CD8-positive, alpha-beta memory T cell (primary cell): ENCODE results near the gene SYNPR. TPM values are rescaled to one million over a fixed set of nuclear protein-coding genes. Genes with fewer than 3 reads are reported as not detected.

Experiments used
- CTCF ChIA-PET: fragments of 350-600 bp; sonication (Branson Sonifier 250); formaldehyde crosslinking; loops from one replicate; lab custom pipeline; 2021; ENCODE audit warnings: antibody characterized with exemption; lab: Charles Lee
- POLR2A ChIA-PET: fragments of 350-600 bp; sonication (Branson Sonifier 250); formaldehyde crosslinking; loops from one replicate; lab custom pipeline; 2021; ENCODE audit warnings: antibody characterized with exemption; lab: Charles Lee
- DNase-seq, 5 donors: peaks; one replicate each; pipeline versions ENCODE4 v3.0.0 to v3.0.0-alpha.2; 2020 to 2022; ENCODE audit warnings: mixed read lengths in 1 of 5
- H3K27ac ChIP-seq: one replicate; pipeline ENCODE4 v1.7.0; 2013; ENCODE audit warnings: low read depth, mild to moderate bottlenecking, low read length, moderate library complexity
- H3K27me3 ChIP-seq: 2 replicates; pipeline ENCODE4 v1.7.0; 2013; ENCODE audit warnings: low read length, mild to moderate bottlenecking; ENCODE audit not compliant: insufficient read depth, poor library complexity, severe bottlenecking
- H3K36me3 ChIP-seq: 2 replicates; pipeline ENCODE4 v1.7.0; 2013; ENCODE audit warnings: mild to moderate bottlenecking, low read length, moderate library complexity; ENCODE audit not compliant: insufficient read depth
- H3K4me1 ChIP-seq: 2 replicates; pipeline ENCODE4 v1.7.0; 2013; ENCODE audit warnings: mild to moderate bottlenecking, low read length, moderate library complexity; ENCODE audit not compliant: insufficient read depth
- H3K4me3 ChIP-seq: 2 replicates; pipeline ENCODE4 v1.7.0; 2013; ENCODE audit warnings: mild to moderate bottlenecking, low read length
- H3K9me3 ChIP-seq: 2 replicates; pipeline ENCODE4 v1.7.0; 2013; ENCODE audit warnings: mild to moderate bottlenecking, low read length
- H3K27ac Mint-ChIP-seq, 8 donors: one replicate each; pipeline ENCODE4 v1.8.0; 2020 to 2021; ENCODE audit warnings: mixed read lengths in 8 of 8, mild to moderate bottlenecking in 6 of 8, inconsistent platforms in 3 of 8, moderate library complexity in 3 of 8
- H3K27me3 Mint-ChIP-seq, 2 donors: one replicate each; pipeline ENCODE4 v1.8.0; 2020 to 2021; ENCODE audit warnings: mixed read lengths in 2 of 2, mild to moderate bottlenecking in 1 of 2, moderate library complexity in 1 of 2
- H3K36me3 Mint-ChIP-seq, 3 donors: one replicate each; pipeline ENCODE4 v1.8.0; 2020 to 2021; ENCODE audit warnings: mixed read lengths in 3 of 3, inconsistent platforms in 1 of 3, mild to moderate bottlenecking in 1 of 3
- H3K4me1 Mint-ChIP-seq, 3 donors: one replicate each; pipeline ENCODE4 v1.8.0; 2020 to 2021; ENCODE audit warnings: mixed read lengths in 3 of 3, inconsistent platforms in 1 of 3, mild to moderate bottlenecking in 1 of 3
- H3K4me3 Mint-ChIP-seq, 7 donors: one replicate each; pipeline ENCODE4 v1.8.0; 2020 to 2021; ENCODE audit warnings: mixed read lengths in 7 of 7, mild to moderate bottlenecking in 6 of 7, moderate library complexity in 4 of 7, inconsistent platforms in 2 of 7
- H3K9me3 Mint-ChIP-seq, 5 donors: one replicate each; pipeline ENCODE4 v1.8.0; 2020 to 2022; ENCODE audit warnings: mixed read lengths in 5 of 5, mild to moderate bottlenecking in 3 of 5, moderate library complexity in 2 of 5, inconsistent platforms in 1 of 5
- polyA plus RNA-seq: library from polyadenylated mRNA; unstranded; fragments of 300-500 nt; fragmentation: Illumina TruSeq; gene quantifications from one replicate; pipeline ENCODE4 v1.2.3, GENCODE V29; 2021
- total RNA-seq, 2 experiments: library from RNA; stranded (reverse); gene quantifications; one replicate each; pipeline ENCODE4 v1.2.3, GENCODE V29; 2021

Gene SYNPR
- total and polyA plus RNA-seq, 3 experiments from 2014 or later = not detected

GRCh38 chr3:63365671-63366070 is 87.6 kb downstream of the SYNPR start:
- ChIA-PET POLR2A (no interaction called here), CTCF (no interaction called here)
- Mint-ChIP-seq H3K9me3 (peaks cover 0 to 2% (median 0%) of the 10 kb centered on the region in 5 donors), H3K4me1 (no peaks in the 10 kb centered on the region), H3K27me3 (peaks cover 0 to under 1% of the 10 kb centered on the region in 2 donors), H3K4me3 (no peak overlapping the region), H3K36me3 (no peaks in the 10 kb centered on the region), H3K27ac (no peak overlapping the region)
- H3K4me3 ChIP-seq = no peak overlapping the region
- no peaks in the 10 kb centered on the region for H3K9me3 ChIP-seq
- no peaks in the 10 kb centered on the region for H3K27me3 ChIP-seq
- no peaks in the 10 kb centered on the region for H3K4me1 ChIP-seq
- no peaks in the 10 kb centered on the region for H3K36me3 ChIP-seq
- DNase-seq = no peak
- H3K27ac ChIP-seq = no peak overlapping the region

DNA sequence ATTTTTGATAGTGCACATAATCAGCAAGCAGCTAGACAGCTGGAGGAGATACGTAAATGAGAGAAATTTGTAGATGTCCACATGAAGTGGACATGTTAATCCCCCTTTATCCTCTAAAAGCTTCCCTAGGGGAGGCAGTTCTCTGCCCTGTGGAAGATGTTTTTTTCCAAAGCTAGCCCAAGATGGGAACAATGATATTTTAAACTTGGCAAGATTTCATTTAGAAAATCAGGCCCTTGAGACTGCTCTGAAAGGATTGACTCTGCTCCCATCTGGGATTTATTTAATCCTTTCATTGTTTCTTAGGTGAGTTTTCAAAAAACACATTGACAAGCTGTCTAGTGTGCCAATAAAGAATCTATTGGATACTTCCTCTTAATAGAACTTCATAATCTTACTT is 92.0 kb downstream of the SYNPR start:
- POLR2A ChIA-PET = no interaction called here
- CTCF ChIA-PET = no interaction called here
- no peaks in the 10 kb centered on the region for H3K27me3 ChIP-seq
- Mint-ChIP-seq H3K27me3 (peaks cover 0 to 2% of the 10 kb centered on the region in 2 donors), H3K4me1 (no peaks in the 10 kb centered on the region), H3K4me3 (no peak overlapping the region), H3K9me3 (peaks cover 0 to 2% (median 0%) of the 10 kb centered on the region in 5 donors), H3K27ac (no peak overlapping the region), H3K36me3 (no peaks in the 10 kb centered on the region)
- no peak overlapping the region for H3K4me3 ChIP-seq
- no peak for DNase-seq
- no peak overlapping the region for H3K27ac ChIP-seq
- H3K36me3 ChIP-seq = no peaks in the 10 kb centered on the region
- no peaks in the 10 kb centered on the region for H3K9me3 ChIP-seq
- H3K4me1 ChIP-seq = no peaks in the 10 kb centered on the region

DNA sequence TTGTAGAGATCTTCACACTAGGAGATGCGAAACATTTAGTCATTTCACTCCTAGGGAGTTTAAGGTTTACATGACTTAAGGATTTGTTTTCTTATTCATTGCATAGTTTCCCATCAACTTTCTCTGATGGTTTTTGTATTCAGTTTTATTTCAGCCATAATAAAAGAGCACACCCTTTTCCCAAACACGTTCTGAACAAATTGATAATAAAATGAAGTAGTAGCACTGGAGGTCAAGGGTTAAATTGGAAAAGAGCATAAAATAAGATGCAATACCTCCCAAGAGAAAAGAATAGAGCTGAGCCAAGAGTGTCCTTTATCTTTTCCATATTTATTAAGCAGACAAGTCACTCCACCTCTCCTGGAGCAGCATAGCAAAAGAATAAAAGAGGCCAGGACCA is 104.9 kb downstream of the SYNPR start:
- no peaks in the 10 kb centered on the region for H3K27me3 ChIP-seq
- no peak overlapping the region for H3K4me3 Mint-ChIP-seq
- H3K9me3 ChIP-seq = no peaks in the 10 kb centered on the region
- CTCF ChIA-PET = no interaction called here
- no peak overlapping the region for H3K27ac ChIP-seq
- H3K4me1 ChIP-seq = no peaks in the 10 kb centered on the region
- POLR2A ChIA-PET = no interaction called here
- no peak overlapping the region for H3K4me3 ChIP-seq
- H3K36me3 ChIP-seq = no peaks in the 10 kb centered on the region
- no peaks in the 10 kb centered on the region for H3K36me3 Mint-ChIP-seq
- H3K27ac Mint-ChIP-seq = no peak overlapping the region
- peaks cover 0 to 6% (median 4%) of the 10 kb centered on the region in 5 donors for H3K9me3 Mint-ChIP-seq
- H3K4me1 Mint-ChIP-seq = no peaks in the 10 kb centered on the region
- H3K27me3 Mint-ChIP-seq = no peaks in the 10 kb centered on the region
- no peak for DNase-seq

DNA sequence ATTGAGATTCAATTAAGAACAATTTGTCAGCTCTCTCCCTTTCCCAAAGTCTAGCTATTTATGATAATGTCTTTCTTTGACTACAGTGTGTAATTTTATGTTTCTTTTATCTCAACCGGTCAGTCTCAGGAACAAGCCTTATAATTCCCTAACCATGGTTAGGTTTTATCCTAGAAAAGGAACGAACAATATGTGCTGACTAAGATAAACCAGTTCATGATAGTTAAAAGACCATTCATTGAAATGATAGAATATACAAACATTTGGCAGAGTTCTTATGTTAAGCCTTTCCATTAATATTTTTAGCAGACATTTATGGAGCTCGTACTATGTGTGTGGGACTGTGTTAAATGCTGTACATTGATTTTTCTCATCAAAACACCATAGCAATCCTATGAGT is 106.3 kb downstream of the SYNPR start:
- no peaks in the 10 kb centered on the region for H3K4me1 ChIP-seq
- Mint-ChIP-seq H3K27ac (no peak overlapping the region), H3K9me3 (peaks cover 0 to 6% (median 2%) of the 10 kb centered on the region in 5 donors), H3K27me3 (no peaks in the 10 kb centered on the region), H3K4me1 (no peaks in the 10 kb centered on the region), H3K4me3 (no peak overlapping the region), H3K36me3 (no peaks in the 10 kb centered on the region)
- POLR2A ChIA-PET = no interaction called here
- no peak overlapping the region for H3K4me3 ChIP-seq
- H3K27ac ChIP-seq = no peak overlapping the region
- CTCF ChIA-PET = no interaction called here
- H3K27me3 ChIP-seq = no peaks in the 10 kb centered on the region
- no peak for DNase-seq
- H3K36me3 ChIP-seq = no peaks in the 10 kb centered on the region
- no peaks in the 10 kb centered on the region for H3K9me3 ChIP-seq

- Mint-ChIP-seq H3K4me1 (no peaks in the 10 kb centered on the region), H3K36me3 (no peaks in the 10 kb centered on the region), H3K4me3 (no peak overlapping the region), H3K9me3 (peaks cover 0 to 6% (median 0%) of the 10 kb centered on the region in 5 donors), H3K27ac (no peak overlapping the region), H3K27me3 (peaks cover 0 to 2% of the 10 kb centered on the region in 2 donors)
- DNase-seq = no peak
- no peak overlapping the region for H3K4me3 ChIP-seq
- CTCF ChIA-PET = no interaction called here
- H3K27me3 ChIP-seq = no peaks in the 10 kb centered on the region
- POLR2A ChIA-PET = no interaction called here
- no peaks in the 10 kb centered on the region for H3K36me3 ChIP-seq
- H3K4me1 ChIP-seq = no peaks in the 10 kb centered on the region
- no peaks in the 10 kb centered on the region for H3K9me3 ChIP-seq
- no peak overlapping the region for H3K27ac ChIP-seq
Measured at GRCh38 chr3:63385629-63386028, 107.5 kb downstream of the SYNPR start.

DNA sequence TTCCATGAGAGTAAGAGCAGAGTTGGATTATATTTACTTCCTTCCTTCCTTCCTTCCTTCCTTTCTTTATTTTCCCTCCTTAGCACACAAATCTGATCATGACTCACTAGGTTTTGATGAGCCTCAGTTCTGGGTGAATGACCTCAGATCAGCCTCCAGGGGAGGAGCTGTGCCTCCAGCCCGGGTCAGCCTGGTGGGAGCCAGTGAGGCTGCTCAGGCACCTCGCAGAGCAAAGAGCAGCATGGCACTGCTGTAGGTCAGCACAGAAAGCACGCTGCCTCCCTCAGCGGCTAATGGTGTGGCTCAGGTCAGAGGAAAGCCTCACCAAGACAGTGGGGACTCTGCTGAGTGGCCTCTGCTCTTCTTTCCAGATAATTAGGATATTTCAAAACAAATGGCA is 108.5 kb downstream of the SYNPR start:
- peaks cover 0 to 6% (median 0%) of the 10 kb centered on the region in 5 donors for H3K9me3 Mint-ChIP-seq
- H3K9me3 ChIP-seq = no peaks in the 10 kb centered on the region
- peaks cover 0 to 2% of the 10 kb centered on the region in 2 donors for H3K27me3 Mint-ChIP-seq
- no peaks in the 10 kb centered on the region for H3K4me1 ChIP-seq
- H3K36me3 ChIP-seq = no peaks in the 10 kb centered on the region
- H3K36me3 Mint-ChIP-seq = no peaks in the 10 kb centered on the region
- no peak overlapping the region for H3K4me3 ChIP-seq
- H3K27me3 ChIP-seq = no peaks in the 10 kb centered on the region
- H3K27ac Mint-ChIP-seq = peak overlapping the region in 1 of 8 donors; percentile 59
- CTCF ChIA-PET = no interaction called here
- H3K4me3 Mint-ChIP-seq = no peak overlapping the region
- no peak overlapping the region for H3K27ac ChIP-seq
- H3K4me1 Mint-ChIP-seq = no peaks in the 10 kb centered on the region
- POLR2A ChIA-PET = no interaction called here
- DNase-seq = no peak

DNA sequence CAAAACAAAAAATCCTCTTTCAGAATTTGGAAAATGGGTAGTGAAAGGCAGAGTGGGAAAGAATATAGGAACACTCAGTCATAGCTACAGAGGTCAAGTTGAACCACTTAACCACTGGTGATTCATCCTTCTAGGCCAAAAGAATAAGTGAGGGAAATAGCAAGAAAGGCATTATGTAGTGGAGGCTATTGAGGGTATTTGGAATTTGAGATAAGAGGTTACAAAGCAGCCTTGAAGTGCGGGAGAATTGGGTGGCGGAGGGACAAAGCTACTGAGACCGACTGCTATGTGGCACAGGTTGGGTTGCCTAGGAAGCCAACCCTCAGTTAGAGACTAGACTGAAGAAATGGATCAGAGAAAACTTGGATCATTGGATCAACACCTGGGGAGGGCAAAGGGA is 109.5 kb downstream of the SYNPR start:
- Mint-ChIP-seq H3K36me3 (no peaks in the 10 kb centered on the region), H3K4me1 (no peaks in the 10 kb centered on the region), H3K27me3 (peaks cover 0 to 2% of the 10 kb centered on the region in 2 donors), H3K9me3 (peaks cover 0 to 6% (median 0%) of the 10 kb centered on the region in 5 donors), H3K4me3 (no peak overlapping the region), H3K27ac (no peak overlapping the region)
- Histone ChIP-seq H3K27me3 (no peaks in the 10 kb centered on the region), H3K36me3 (no peaks in the 10 kb centered on the region), H3K27ac (no peak overlapping the region), H3K9me3 (no peaks in the 10 kb centered on the region), H3K4me1 (no peaks in the 10 kb centered on the region), H3K4me3 (no peak overlapping the region)
- DNase-seq = no peak
- CTCF ChIA-PET = no interaction called here
- POLR2A ChIA-PET = no interaction called here

GRCh38 chr3:63390710-63391230 is 112.7 kb downstream of the SYNPR start:
- no peak overlapping the region for H3K27ac ChIP-seq
- H3K4me3 Mint-ChIP-seq = no peak overlapping the region
- H3K27ac Mint-ChIP-seq = no peak overlapping the region
- no peaks in the 10 kb centered on the region for H3K27me3 ChIP-seq
- H3K36me3 Mint-ChIP-seq = no peaks in the 10 kb centered on the region
- no peak overlapping the region for H3K4me3 ChIP-seq
- H3K4me1 ChIP-seq = no peaks in the 10 kb centered on the region
- ChIA-PET CTCF (no interaction called here), POLR2A (no interaction called here)
- H3K4me1 Mint-ChIP-seq = no peaks in the 10 kb centered on the region
- no peaks in the 10 kb centered on the region for H3K36me3 ChIP-seq
- H3K27me3 Mint-ChIP-seq = peaks cover 0 to 2% of the 10 kb centered on the region in 2 donors
- DNase-seq = no peak
- H3K9me3 ChIP-seq = no peaks in the 10 kb centered on the region
- H3K9me3 Mint-ChIP-seq = peaks cover 0 to 6% (median 0%) of the 10 kb centered on the region in 5 donors
